Right lobe of liver (tissue), 6 donors: ENCODE results near the gene NEU4. TPM values are rescaled to one million over a fixed set of nuclear protein-coding genes. Genes with fewer than 3 reads are reported as not detected.
"Not testable (repeated sequence)": the region's sequence is repeated elsewhere in the genome, so short reads cannot be mapped to it uniquely, and the experiment has no call there.

ENCODE experiments used
- ATAC-seq, 4 donors: fragments of 200-7000 bp; cut with Tn5 transposase; one replicate each; pipeline ENCODE4 v1.9.1; 2020; ENCODE audit warnings: mild to moderate bottlenecking in 4 of 4, moderate library complexity in 4 of 4
- DNase-seq, 3 donors: peaks; one replicate each; pipeline ENCODE4 v3.0.0-alpha.2; 2020
- H3K27ac ChIP-seq, 3 donors: fragments of 200-600 bp; one replicate each; pipeline ENCODE4 v1.8.0; 2022
- H3K27me3 ChIP-seq, 2 donors: fragments of 200-600 bp; one replicate each; pipeline ENCODE4 v1.8.0; 2022
- H3K36me3 ChIP-seq, 4 donors: fragments of 200-600 bp; sonication (generic) in 1 of 4; one replicate each; pipeline versions ENCODE4 v1.5.1 to v1.8.0; 2017 to 2022; ENCODE audit warnings: control low read depth in 1 of 4
- H3K4me1 ChIP-seq, 4 donors: fragments of 200-600 bp; sonication (generic) in 1 of 4; one replicate each; pipeline versions ENCODE4 v1.5.1 to v1.8.0; 2017 to 2022; ENCODE audit warnings: control low read depth in 1 of 4
- H3K4me3 ChIP-seq, 3 donors: fragments of 200-600 bp; one replicate each; pipeline ENCODE4 v1.8.0; 2022
- H3K9me3 ChIP-seq, 4 donors: fragments of 200-600 bp; sonication (generic) in 1 of 4; one replicate each; pipeline versions ENCODE4 v1.5.1 to v1.8.0; 2017 to 2022; ENCODE audit warnings: control low read depth in 1 of 4
- CTCF ChIP-seq, 4 donors: fragments of 200-600 bp in 3 of 4; fragments of 450-650 bp in 1 of 4; IDR thresholded peaks; one replicate each; pipeline versions ENCODE4 v1.5.1 to v1.8.0; 2016 to 2022; ENCODE audit warnings: antibody characterized with exemption in 4 of 4, mild to moderate bottlenecking in 2 of 4
- POLR2A ChIP-seq: fragments of 450-650 bp; IDR thresholded peaks from one replicate; pipeline ENCODE4 v1.6.1; 2017; ENCODE audit warnings: antibody characterized with exemption, mild to moderate bottlenecking
- WGBS: methylation state at CpG from one replicate; pipeline ENCODE4 v1.1.6; 2018; ENCODE audit warnings: low coverage, low lambda C conversion rate; ENCODE audit not compliant: insufficient coverage; ENCODE audit errors: missing lambda C conversion rate; 5-methylcytosine and 5-hydroxymethylcytosine counted together
- intact Hi-C, 2 donors: fragments of 100-400 bp; cut with DNase I; formaldehyde crosslinking; loops; one replicate each; pipeline versions ENCODE4 v1.11.2 to v1.14.1; 2022
- total RNA-seq, 6 experiments: library from RNA; depleted of rRNA in 2 of 6; stranded (reverse); fragments of >200 nt in 2 of 6; fragmentation: NEBNext Ultra II Directional in 3 of 6; extraction: Animal tissue kit (Norgen Biotek cat#: 25700) in 3 of 6; gene quantifications; one replicate each; pipeline versions ENCODE4 v1.1.0 to v1.2.4, GENCODE V29; 2016 to 2023
- donor health status: DM: no; HTN: yes; CAD: no.
- donor health status: DM: no; HTN: no; CAD: no.
- donor health status: DM: no; HTN: no; CAD: no.
- donor health status: DM: no; HTN: yes; CAD: no.
- donor health status: DM: no; HTN: yes; CAD: no.

The NEU4 gene
- total RNA-seq, 6 experiments from 2014 or later: 16.8 to 87.1 (median 76.2) TPM

GRCh38 chr2:241821460-241822263 lies 12.7 kb downstream of the NEU4 start:
- Histone ChIP-seq H3K4me3 (no peak overlapping the region), H3K4me1 (peaks cover 0 to 10% (median 4%) of the 10 kb centered on the region in 4 donors), H3K9me3 (no peaks in the 10 kb centered on the region), H3K27ac (no peak overlapping the region), H3K36me3 (no peaks in the 10 kb centered on the region), H3K27me3 (no peaks in the 10 kb centered on the region)
- no peak for TF ChIP-seq POLR2A
- no peak for TF ChIP-seq CTCF (IDR thresholded peaks at IDR 0.05)
- 73% methylated on average over 9 of the region's 28 CpGs for WGBS
- ATAC-seq (no peak), DNase-seq (no peak)
- intact Hi-C loops: no loop called here

GRCh38 chr2:241822264-241822623 lies 13.3 kb downstream of the NEU4 start:
- H3K4me1 ChIP-seq: peaks cover 0 to 10% (median 4%) of the 10 kb centered on the region in 4 donors
- no peak for TF ChIP-seq POLR2A
- DNase-seq: no peak
- peaks cover 0 to 2% (median 0%) of the 10 kb centered on the region in 4 donors for H3K9me3 ChIP-seq
- WGBS: 79% methylated on average over 9 of the region's 14 CpGs
- no peak overlapping the region for H3K27ac ChIP-seq
- H3K4me3 ChIP-seq: no peak overlapping the region
- ATAC-seq: no peak
- no peaks in the 10 kb centered on the region for H3K27me3 ChIP-seq
- H3K36me3 ChIP-seq: no peaks in the 10 kb centered on the region
- intact Hi-C loops: no loop called here

- not testable (repeated sequence) for ATAC-seq
Measured at GRCh38 chr2:241823531-241824437, 14.8 kb downstream of the NEU4 start.

GRCh38 chr2:241827394-241827793 lies 18.4 kb downstream of the NEU4 start:
- H3K9me3 ChIP-seq: peaks cover 0 to 6% (median 0%) of the 10 kb centered on the region in 4 donors
- intact Hi-C loops: no loop called here
- H3K4me3 ChIP-seq: no peak overlapping the region
- H3K27ac ChIP-seq: no peak overlapping the region
- no peak for ATAC-seq
- no peaks in the 10 kb centered on the region for H3K36me3 ChIP-seq
- 54% methylated on average over 2 of the region's 2 CpGs for WGBS
- H3K27me3 ChIP-seq: no peaks in the 10 kb centered on the region
- H3K4me1 ChIP-seq: no peaks in the 10 kb centered on the region
- TF ChIP-seq CTCF (IDR thresholded peaks at IDR 0.05) (no peak), POLR2A (no peak)
- DNase-seq: no peak

More at GRCh38 chr2:241823531-241824437, 14.8 kb downstream of the NEU4 start:
- intact Hi-C loops, H3K36me3 ChIP-seq, H3K4me3 ChIP-seq, H3K9me3 ChIP-seq, DNase-seq, H3K27me3 ChIP-seq, H3K4me1 ChIP-seq, H3K27ac ChIP-seq: not testable (repeated sequence)
- 94% methylated on average over 23 of the region's 45 CpGs for whole genome bisulfite sequencing

- WGBS: 53% methylated on average over 13 of the region's 13 CpGs
- no peak for TF ChIP-seq CTCF (IDR thresholded peaks at IDR 0.05)
- no peak for TF ChIP-seq POLR2A
- Histone ChIP-seq H3K9me3 (no peaks in the 10 kb centered on the region), H3K4me3 (no peak overlapping the region), H3K4me1 (no peaks in the 10 kb centered on the region), H3K36me3 (no peaks in the 10 kb centered on the region), H3K27me3 (no peaks in the 10 kb centered on the region), H3K27ac (no peak overlapping the region)
- no peak for ATAC-seq
- intact Hi-C loops: no loop called here
- DNase-seq: no peak
Measured at GRCh38 chr2:241833101-241833663, 24.2 kb downstream of the NEU4 start.

- H3K9me3 ChIP-seq, intact Hi-C loops, H3K27me3 ChIP-seq, H3K4me1 ChIP-seq, H3K4me3 ChIP-seq, H3K36me3 ChIP-seq, H3K27ac ChIP-seq, DNase-seq, ATAC-seq: not testable (repeated sequence)
- 83% methylated on average over 12 of the region's 28 CpGs for WGBS
Measured at GRCh38 chr2:241833756-241834526, 24.9 kb downstream of the NEU4 start.
